Measurements from ENCODE around the gene RREB1. TPM values are rescaled to one million over a fixed set of nuclear protein-coding genes. Genes with fewer than 3 reads are reported as not detected.

The RREB1 gene
- total RNA-seq, 2 donors from 2014 or later, result 20.6 to 27.5 TPM

DNA sequence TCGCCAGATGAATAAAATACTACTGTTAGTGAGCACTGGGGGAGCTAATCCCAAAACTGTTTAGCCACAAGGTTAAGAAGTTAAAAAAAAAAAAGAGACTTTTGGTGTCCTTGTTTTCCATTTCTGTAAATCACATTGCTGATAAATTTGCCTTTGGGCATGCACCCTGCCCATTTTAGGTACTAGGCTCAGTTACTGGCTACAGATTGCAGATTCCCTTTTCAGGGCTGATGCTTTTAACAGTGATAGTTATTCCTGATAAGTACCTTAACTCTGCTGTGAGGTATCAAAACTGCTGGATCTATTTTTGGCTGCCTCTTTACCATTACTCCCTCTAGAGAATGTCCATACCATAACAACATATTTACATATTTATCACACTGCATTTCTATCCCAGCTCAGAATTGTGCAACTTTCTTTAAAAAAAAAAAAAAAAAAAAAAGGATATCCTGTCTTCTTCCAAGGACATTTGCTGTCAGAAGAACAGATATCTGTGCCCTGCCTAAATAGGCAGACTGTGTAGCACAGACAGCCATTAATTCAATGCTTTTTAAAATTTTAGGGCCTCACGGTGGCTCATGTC, 110.7 kb downstream of the RREB1 start:
- DNase-seq (ENCODE audit: low spot score) (no peak), ATAC-seq (no peak)
- Mint-ChIP-seq H3K9me3 (no peaks in the 10 kb centered on the region), H3K27me3 (no peaks in the 10 kb centered on the region), H3K36me3 (no peaks in the 10 kb centered on the region), H3K4me1 (ENCODE audit: low read depth in 2 of 2) (peaks cover 5 to 10% of the 10 kb centered on the region in 2 donors), H3K4me3 (no peak overlapping the region), H3K27ac (no peak overlapping the region)

DNA sequence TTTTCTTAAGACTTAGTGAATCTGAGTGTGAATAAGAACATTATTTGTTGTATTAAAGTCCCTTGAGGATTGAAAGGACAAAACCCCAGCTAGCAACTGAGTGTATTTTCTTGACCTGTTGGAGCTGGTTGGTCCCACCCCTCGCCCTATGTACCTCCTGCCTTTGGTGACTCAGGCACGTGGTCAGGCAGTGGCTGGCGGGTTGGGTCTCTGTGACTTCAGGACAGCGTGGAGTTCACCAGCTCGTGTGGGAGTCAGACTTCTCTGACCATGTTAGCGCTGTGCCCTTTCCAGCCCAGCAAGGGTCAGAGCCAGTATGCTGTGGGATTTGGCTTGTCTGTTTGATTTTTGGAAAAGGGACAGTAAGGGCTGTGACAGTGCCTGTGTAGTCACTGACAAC, 111.5 kb downstream of the RREB1 start:
- peaks cover 5 to 7% of the 10 kb centered on the region in 2 donors for H3K4me1 Mint-ChIP-seq (ENCODE audit: low read depth in 2 of 2)

DNA sequence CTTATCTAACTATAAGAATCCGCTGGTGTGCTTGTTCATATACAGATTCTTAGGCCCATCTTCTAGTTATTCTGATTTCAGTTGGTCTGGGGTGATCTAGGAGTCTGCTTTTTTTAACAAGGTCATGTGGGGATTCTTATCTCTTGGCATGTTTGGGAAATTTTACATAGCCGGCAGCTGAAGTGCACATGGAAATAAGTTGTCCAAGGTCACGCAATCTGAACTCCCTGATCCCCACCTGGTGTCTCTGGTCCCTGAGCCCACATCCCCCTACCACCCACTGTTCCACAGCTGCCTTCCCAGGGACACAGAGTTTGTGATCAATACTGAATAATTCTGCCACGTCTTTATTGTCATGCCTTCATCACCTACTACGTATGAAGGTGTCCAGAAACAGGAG, 114.4 kb downstream of the RREB1 start:
- H3K4me1 Mint-ChIP-seq (ENCODE audit: low read depth in 2 of 2), result peaks cover 0 to 11% of the 10 kb centered on the region in 2 donors
- no peak overlapping the region for H3K4me3 Mint-ChIP-seq
- DNase-seq (ENCODE audit: low spot score) (no peak), ATAC-seq (no peak)
- no peaks in the 10 kb centered on the region for H3K9me3 Mint-ChIP-seq
- H3K27ac Mint-ChIP-seq, result no peak overlapping the region
- no peaks in the 10 kb centered on the region for H3K36me3 Mint-ChIP-seq
- no peaks in the 10 kb centered on the region for H3K27me3 Mint-ChIP-seq

More for the DNA sequence above, 111.5 kb downstream of the RREB1 start:
- no peaks in the 10 kb centered on the region for H3K36me3 Mint-ChIP-seq
- H3K9me3 Mint-ChIP-seq, result no peaks in the 10 kb centered on the region
- H3K4me3 Mint-ChIP-seq, result no peak overlapping the region
- peak; percentile 45 to 62 for ATAC-seq
- H3K27ac Mint-ChIP-seq, result peak overlapping the region in 1 of 2 donors; percentile 21
- H3K27me3 Mint-ChIP-seq, result no peaks in the 10 kb centered on the region
- DNase-seq (ENCODE audit: low spot score), result no peak

DNA sequence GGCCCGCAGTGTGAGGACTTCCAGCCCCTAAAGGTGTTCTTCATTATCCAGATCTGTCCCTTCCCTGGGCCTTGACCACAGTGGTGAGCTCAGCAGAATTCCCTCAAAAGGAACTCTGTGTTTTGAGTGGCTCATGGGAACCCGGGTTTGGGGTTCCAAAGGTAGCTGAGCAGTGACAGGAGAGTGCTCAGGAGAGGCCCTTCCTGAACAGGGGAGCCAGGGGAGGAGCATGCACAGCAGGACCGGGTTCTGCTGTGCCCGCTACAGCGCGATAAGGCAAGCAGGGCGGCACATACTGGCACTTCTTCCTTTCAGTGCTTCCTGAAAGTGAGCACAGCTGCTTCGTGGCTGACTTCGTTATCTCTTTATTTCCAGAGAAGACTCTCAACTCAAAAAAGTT, 117.0 kb downstream of the RREB1 start:
- H3K27ac Mint-ChIP-seq, result peak overlapping the region in 1 of 2 donors; percentile 72
- peaks cover 0 to 6% of the 10 kb centered on the region in 2 donors for H3K4me1 Mint-ChIP-seq (ENCODE audit: low read depth in 2 of 2)
- DNase-seq (ENCODE audit: low spot score) (no peak), ATAC-seq (peak in 1 of 2 donors; percentile 25)
- no peak overlapping the region for H3K4me3 Mint-ChIP-seq
- H3K9me3 Mint-ChIP-seq, result no peaks in the 10 kb centered on the region
- no peaks in the 10 kb centered on the region for H3K36me3 Mint-ChIP-seq
- no peaks in the 10 kb centered on the region for H3K27me3 Mint-ChIP-seq

DNA sequence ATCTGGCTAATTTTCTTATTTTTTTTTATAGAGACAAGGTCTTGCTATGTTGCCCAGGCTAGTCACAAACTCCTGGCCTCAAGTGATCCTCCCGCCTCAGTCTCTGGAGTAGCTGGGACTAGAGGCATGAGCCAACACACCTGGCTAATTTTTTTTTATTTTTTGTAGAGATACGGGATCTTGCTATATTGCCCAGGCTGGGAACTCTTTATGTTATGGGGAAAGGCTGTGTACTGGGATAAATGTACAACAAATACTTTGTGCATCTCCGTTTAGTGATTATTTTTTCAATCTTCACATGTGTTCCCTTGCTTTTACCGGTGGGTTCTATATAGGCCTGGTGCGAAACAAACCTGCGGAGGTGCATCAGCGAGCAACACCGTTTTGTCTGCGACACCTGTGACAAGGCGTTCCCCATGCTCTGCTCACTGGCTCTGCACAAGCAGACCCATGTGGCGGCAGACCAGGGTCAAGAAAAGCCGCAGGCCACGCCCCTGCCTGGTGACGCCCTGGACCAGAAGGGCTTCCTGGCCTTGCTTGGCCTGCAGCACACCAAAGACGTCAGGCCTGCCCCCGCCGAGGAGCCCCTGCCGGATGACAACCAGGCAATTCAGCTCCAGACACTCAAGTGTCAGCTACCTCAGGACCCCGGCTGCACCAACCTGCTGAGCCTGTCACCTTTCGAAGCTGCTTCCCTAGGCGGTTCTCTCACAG, 121.1 kb downstream of the RREB1 start:
- ATAC-seq (no peak), DNase-seq (ENCODE audit: low spot score) (no peak)
- no peaks in the 10 kb centered on the region for H3K36me3 Mint-ChIP-seq
- no peak overlapping the region for H3K4me3 Mint-ChIP-seq
- no peak overlapping the region for H3K27ac Mint-ChIP-seq
- H3K27me3 Mint-ChIP-seq, result no peaks in the 10 kb centered on the region
- H3K4me1 Mint-ChIP-seq (ENCODE audit: low read depth in 2 of 2), result peaks cover 5 to 12% of the 10 kb centered on the region in 2 donors
- H3K9me3 Mint-ChIP-seq, result no peaks in the 10 kb centered on the region

DNA sequence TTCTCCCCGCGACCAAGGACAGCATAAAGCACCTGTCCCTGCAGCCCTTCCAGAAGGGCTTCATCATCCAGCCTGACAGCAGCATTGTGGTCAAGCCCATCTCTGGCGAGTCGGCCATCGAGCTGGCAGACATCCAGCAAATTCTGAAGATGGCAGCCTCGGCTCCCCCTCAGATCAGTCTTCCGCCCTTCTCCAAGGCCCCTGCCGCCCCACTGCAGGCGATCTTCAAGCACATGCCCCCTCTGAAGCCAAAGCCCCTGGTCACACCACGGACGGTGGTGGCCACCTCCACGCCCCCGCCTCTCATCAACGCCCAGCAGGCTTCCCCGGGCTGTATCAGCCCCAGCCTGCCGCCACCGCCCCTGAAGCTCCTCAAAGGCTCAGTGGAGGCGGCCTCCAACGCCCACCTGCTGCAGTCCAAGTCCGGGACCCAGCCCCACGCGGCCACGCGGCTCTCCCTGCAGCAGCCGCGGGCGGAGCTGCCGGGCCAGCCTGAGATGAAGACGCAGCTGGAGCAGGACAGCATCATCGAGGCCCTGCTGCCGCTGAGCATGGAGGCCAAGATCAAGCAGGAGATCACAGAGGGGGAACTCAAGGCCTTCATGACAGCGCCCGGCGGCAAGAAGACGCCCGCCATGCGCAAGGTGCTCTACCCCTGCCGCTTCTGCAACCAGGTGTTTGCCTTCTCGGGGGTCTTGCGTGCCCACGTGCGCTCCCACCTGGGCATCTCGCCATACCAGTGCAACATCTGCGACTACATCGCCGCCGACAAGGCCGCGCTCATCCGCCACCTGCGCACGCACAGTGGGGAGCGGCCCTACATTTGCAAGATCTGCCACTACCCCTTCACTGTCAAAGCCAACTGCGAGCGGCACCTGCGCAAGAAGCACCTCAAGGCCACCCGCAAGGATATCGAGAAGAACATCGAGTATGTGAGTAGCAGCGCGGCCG, 121.9 kb downstream of the RREB1 start:
- peak in 1 of 2 donors; percentile 14 for ATAC-seq
- H3K9me3 Mint-ChIP-seq, result no peaks in the 10 kb centered on the region
- H3K27me3 Mint-ChIP-seq, result no peaks in the 10 kb centered on the region
- DNase-seq (ENCODE audit: low spot score), result no peak
- H3K27ac Mint-ChIP-seq, result no peak overlapping the region
- no peaks in the 10 kb centered on the region for H3K36me3 Mint-ChIP-seq
- H3K4me3 Mint-ChIP-seq, result no peak overlapping the region
- peaks cover 12 to 15% of the 10 kb centered on the region in 2 donors for H3K4me1 Mint-ChIP-seq (ENCODE audit: low read depth in 2 of 2)

DNA sequence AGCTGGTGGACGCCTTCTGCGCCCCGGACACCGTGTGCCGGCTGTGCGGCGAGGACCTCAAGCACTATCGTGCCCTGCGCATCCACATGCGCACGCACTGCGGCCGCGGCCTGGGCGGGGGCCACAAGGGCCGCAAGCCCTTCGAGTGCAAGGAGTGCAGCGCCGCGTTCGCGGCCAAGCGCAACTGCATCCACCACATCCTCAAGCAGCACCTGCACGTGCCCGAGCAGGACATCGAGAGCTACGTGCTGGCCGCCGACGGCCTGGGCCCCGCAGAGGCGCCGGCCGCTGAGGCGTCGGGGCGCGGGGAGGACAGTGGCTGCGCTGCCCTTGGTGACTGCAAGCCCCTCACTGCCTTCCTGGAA, 122.5 kb downstream of the RREB1 start:
- DNase-seq (ENCODE audit: low spot score), result no peak
- Mint-ChIP-seq H3K4me1 (ENCODE audit: low read depth in 2 of 2) (peaks cover 12 to 15% of the 10 kb centered on the region in 2 donors), H3K27me3 (no peaks in the 10 kb centered on the region), H3K4me3 (no peak overlapping the region), H3K27ac (no peak overlapping the region), H3K36me3 (no peaks in the 10 kb centered on the region), H3K9me3 (no peaks in the 10 kb centered on the region)
- no peak for ATAC-seq

DNA sequence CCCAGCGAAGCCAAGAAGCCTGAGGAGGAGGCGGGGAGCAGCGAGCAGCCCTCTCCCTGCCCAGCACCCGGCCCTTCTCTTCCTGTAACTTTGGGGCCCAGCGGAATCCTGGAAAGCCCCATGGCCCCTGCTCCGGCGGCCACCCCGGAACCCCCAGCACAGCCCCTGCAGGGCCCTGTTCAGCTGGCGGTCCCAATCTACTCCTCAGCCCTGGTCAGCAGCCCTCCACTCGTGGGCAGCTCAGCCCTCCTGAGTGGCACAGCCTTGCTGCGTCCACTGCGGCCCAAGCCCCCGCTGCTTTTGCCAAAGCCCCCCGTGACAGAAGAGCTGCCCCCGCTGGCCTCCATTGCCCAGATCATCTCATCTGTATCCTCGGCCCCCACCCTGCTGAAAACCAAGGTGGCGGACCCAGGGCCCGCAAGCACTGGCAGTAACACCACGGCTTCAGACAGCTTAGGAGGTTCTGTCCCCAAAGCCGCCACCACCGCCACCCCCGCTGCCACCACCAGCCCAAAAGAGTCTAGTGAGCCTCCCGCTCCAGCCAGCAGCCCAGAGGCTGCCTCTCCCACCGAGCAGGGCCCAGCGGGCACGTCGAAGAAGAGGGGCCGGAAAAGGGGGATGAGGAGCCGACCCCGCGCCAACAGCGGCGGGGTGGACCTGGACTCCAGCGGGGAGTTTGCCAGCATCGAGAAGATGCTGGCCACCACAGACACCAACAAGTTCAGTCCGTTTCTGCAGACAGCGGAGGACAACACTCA, 123.4 kb downstream of the RREB1 start:
- Mint-ChIP-seq H3K9me3 (no peaks in the 10 kb centered on the region), H3K4me1 (ENCODE audit: low read depth in 2 of 2) (peaks cover 12 to 18% of the 10 kb centered on the region in 2 donors), H3K27ac (no peak overlapping the region), H3K4me3 (no peak overlapping the region), H3K36me3 (no peaks in the 10 kb centered on the region), H3K27me3 (no peaks in the 10 kb centered on the region)
- ATAC-seq (no peak), DNase-seq (ENCODE audit: low spot score) (no peak)

DNA sequence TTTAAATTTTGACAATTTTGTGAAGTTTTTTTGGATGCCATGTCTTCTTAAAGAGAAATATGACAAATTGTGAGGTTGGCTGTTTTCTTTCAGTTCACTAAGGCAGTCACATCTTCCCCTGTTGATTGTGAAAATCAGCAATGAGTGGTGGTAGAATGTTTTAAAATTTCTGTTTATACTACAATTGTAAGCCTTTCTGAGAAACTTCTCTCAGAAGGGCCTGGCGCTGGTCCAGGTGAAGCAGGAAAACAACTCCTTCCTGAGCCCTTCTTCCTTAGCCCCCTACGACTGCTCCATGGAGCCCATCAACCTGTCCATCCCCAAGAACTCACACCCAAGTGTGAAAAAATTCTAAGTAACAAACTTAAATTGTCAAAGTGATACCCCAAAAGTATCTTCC, 124.6 kb downstream of the RREB1 start:
- no peaks in the 10 kb centered on the region for H3K9me3 Mint-ChIP-seq
- H3K36me3 Mint-ChIP-seq, result no peaks in the 10 kb centered on the region
- ATAC-seq, result no peak
- no peak for DNase-seq (ENCODE audit: low spot score)
- H3K4me3 Mint-ChIP-seq, result no peak overlapping the region
- H3K27ac Mint-ChIP-seq, result no peak overlapping the region
- no peaks in the 10 kb centered on the region for H3K27me3 Mint-ChIP-seq
- H3K4me1 Mint-ChIP-seq (ENCODE audit: low read depth in 2 of 2), result peaks cover 12 to 13% of the 10 kb centered on the region in 2 donors

DNA sequence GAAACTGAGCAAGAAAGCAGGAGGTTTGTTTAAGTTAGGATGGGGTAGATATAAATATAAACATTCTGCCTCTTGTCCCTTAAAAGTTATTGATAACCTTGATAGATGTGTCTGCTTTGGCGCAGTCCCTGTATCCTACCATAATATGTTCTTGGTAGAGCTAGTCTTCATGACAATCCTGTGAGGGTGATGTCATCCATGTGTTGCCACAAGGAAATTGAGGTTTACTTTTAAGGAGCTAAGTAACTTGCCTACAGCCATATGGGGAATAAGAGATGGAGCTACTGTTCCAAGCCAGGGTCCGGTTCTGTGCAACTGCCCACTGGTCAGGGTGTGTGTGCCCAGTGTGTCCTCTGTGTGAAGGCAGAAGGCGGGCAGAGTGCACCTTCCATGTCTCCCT, 126.8 kb downstream of the RREB1 start:
- no peaks in the 10 kb centered on the region for H3K9me3 Mint-ChIP-seq

DNA sequence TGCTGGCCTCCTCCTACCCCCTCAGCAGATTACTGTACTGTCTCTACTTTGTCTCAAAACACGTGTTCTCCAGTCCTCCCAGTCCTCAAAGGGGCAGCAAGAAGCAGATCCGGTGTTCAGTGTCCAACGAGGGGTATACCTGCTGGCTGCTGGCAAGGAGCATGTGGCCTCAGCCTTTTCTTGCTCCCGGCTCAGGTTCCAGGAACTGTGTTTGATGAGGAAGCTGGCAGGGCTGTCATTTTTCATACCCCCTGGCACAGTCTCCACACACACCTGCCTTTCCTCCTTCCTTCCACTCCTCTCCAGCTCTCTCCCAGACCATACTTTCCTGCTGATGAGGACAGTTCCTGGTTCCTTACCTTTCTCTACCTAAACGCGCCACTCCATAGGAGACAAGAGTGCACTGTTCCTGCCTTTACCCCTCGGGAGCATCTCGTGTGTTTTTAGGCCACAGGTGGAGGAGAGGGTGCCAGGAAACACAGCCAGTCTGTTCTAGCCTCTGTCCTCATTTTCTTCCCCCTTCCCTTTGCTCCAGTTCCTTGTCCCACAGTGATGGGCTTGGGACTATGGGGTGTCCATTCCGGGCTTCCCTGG, 128.0 kb downstream of the RREB1 start:
- no peaks in the 10 kb centered on the region for H3K9me3 Mint-ChIP-seq
- ATAC-seq, result no peak
- H3K36me3 Mint-ChIP-seq, result no peaks in the 10 kb centered on the region
- no peaks in the 10 kb centered on the region for H3K27me3 Mint-ChIP-seq
- peak overlapping the region in 1 of 2 donors; percentile 14 for H3K27ac Mint-ChIP-seq
- H3K4me1 Mint-ChIP-seq (ENCODE audit: low read depth in 2 of 2), result peaks cover 17 to 19% of the 10 kb centered on the region in 2 donors
- no peak overlapping the region for H3K4me3 Mint-ChIP-seq
- no peak for DNase-seq (ENCODE audit: low spot score)

More for the DNA sequence above, 126.8 kb downstream of the RREB1 start:
- peak overlapping the region in 1 of 2 donors; percentile 14 for H3K27ac Mint-ChIP-seq
- no peak for ATAC-seq
- peaks cover 17 to 18% of the 10 kb centered on the region in 2 donors for H3K4me1 Mint-ChIP-seq (ENCODE audit: low read depth in 2 of 2)
- no peaks in the 10 kb centered on the region for H3K36me3 Mint-ChIP-seq
- DNase-seq (ENCODE audit: low spot score), result no peak
- no peaks in the 10 kb centered on the region for H3K27me3 Mint-ChIP-seq
- no peak overlapping the region for H3K4me3 Mint-ChIP-seq

DNA sequence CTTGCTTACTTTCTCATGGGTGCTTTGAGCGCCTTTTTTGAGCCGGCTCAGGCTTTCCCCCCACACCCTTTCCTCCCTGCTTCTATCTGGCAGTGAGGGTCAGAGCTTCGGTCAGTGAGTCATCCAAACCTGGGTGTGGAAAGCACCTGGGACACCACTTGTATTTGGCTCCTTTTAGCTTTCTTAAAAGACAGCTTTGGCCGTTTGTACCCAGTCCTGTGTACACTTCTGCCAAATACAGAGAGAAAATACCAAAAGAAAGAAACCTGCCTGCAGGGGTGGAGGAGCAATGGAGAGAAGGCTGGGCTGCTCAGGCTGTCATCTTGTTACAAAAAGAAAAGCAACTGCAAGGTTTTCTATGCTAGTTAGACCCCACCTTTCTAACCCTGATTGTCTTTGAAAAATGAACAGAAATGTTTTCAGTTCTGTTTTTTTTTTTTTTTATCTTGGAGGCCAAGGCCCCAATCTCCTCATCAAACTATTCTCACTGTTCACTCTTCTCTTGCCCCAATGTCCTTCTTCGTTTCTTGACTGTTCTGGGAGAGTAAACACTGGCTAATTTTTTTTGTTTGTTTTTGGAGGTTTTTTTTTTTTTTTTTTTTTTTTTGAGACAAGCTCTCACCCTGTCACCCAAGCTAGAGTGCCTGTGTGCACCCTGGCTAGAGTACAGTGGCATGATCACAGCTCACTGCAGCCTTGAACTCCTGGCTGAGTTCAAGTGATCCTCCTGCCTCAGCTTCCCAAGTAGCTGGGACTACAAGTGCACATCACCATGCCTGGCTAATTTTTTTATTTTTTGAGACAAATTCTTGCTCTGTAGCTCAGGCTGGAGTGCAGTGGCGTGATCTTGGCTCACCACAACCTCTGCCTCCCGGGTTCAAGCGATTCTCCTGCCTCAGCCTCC, 128.8 kb downstream of the RREB1 start:
- no peaks in the 10 kb centered on the region for H3K27me3 Mint-ChIP-seq
- H3K4me1 Mint-ChIP-seq (ENCODE audit: low read depth in 2 of 2), result peaks cover 17 to 19% of the 10 kb centered on the region in 2 donors
- H3K4me3 Mint-ChIP-seq, result no peak overlapping the region
- no peak overlapping the region for H3K27ac Mint-ChIP-seq
- H3K36me3 Mint-ChIP-seq, result no peaks in the 10 kb centered on the region
- no peak for DNase-seq (ENCODE audit: low spot score)
- no peaks in the 10 kb centered on the region for H3K9me3 Mint-ChIP-seq
- no peak for ATAC-seq

Measured in natural killer cell treated with Interleukin-12 subunit alpha and Interleukin-12 subunit beta and Interleukin-15 and Interleukin-18, amount 100 ng/mL, for 72 hours (primary cell).